22Rv1 (cell line): ENCODE results near the gene CALHM5.

Experiments used
- H3K27ac ChIP-seq: fragments of 450-650 bp; 2 replicates; pipeline ENCODE4 v1.5.1; 2017
- CTCF ChIP-seq: fragments of 450-650 bp; IDR thresholded peaks from 2 replicates; pipeline ENCODE4 v1.5.1; 2017; ENCODE audit warnings: mild to moderate bottlenecking
- ZFX ChIP-seq: fragments of 450-650 bp; IDR thresholded peaks from 2 replicates; pipeline ENCODE4 v1.6.1; 2017; ENCODE audit warnings: antibody characterized with exemption, borderline replicate concordance

Gene CALHM5

GRCh38 chr6:116468293-116468692 is 43.1 kb upstream of the CALHM5 start:
- TF ChIP-seq CTCF (no peak), ZFX (no peak)
- H3K27ac ChIP-seq = no peak overlapping the region

- no peak overlapping the region for H3K27ac ChIP-seq
- no peak for TF ChIP-seq CTCF
- TF ChIP-seq ZFX = no peak
Measured at GRCh38 chr6:116471531-116471930, 39.9 kb upstream of the CALHM5 start.

- no peak for TF ChIP-seq ZFX
- TF ChIP-seq CTCF = no peak
- H3K27ac ChIP-seq = no peak overlapping the region
Measured at GRCh38 chr6:116472706-116473105, 38.7 kb upstream of the CALHM5 start.

GRCh38 chr6:116475141-116475540 is 36.3 kb upstream of the CALHM5 start:
- TF ChIP-seq CTCF (no peak), ZFX (no peak)
- no peak overlapping the region for H3K27ac ChIP-seq

GRCh38 chr6:116476002-116476678 is 35.3 kb upstream of the CALHM5 start:
- TF ChIP-seq CTCF (no peak), ZFX (no peak)
- no peak overlapping the region for H3K27ac ChIP-seq

- no peak for TF ChIP-seq CTCF
- H3K27ac ChIP-seq = no peak overlapping the region
Measured at GRCh38 chr6:116482780-116483179, 28.7 kb upstream of the CALHM5 start.

- no peak overlapping the region for H3K27ac ChIP-seq
- TF ChIP-seq ZFX (no peak), CTCF (no peak)
Measured at GRCh38 chr6:116483616-116484015, 27.8 kb upstream of the CALHM5 start.
